AML-193 (cell line): ENCODE measurements around the gene TESK2.
"Not testable (repeated sequence)": the region's sequence is repeated elsewhere in the genome, so short reads cannot be mapped to it uniquely, and the experiment has no call there.

Experiments
- DNase-seq, 2 experiments: peaks; one replicate each; lab custom pipeline; 2025; lab: John Stamatoyannopoulos, UW

TESK2 gene

DNA sequence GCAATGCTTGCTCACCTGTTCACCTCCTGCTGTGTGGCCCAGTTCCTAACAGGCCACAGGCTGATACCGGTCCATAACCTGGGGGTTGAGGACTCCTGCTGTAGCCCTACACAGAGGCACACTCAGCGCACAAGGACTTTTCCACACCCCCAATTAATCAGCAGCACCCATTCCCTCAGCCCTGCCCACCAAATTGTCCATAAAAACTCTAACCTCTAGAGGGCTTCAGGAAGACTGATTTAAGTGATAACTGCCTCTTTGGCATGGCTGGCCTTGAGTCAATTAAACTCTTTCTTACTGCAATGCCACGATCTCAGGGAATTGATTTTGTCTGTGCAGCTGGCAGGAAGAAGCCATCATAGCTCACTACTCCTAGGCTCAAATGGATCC is 79.5 kb downstream of the TESK2 start:
- no peak for DNase-seq

GRCh38 chr1:45410850-45411509 is 80.0 kb downstream of the TESK2 start:
- DNase-seq: no peak

GRCh38 chr1:45409276-45409675 is 81.7 kb downstream of the TESK2 start:
- peak; percentile 22 to 37 for DNase-seq

DNA sequence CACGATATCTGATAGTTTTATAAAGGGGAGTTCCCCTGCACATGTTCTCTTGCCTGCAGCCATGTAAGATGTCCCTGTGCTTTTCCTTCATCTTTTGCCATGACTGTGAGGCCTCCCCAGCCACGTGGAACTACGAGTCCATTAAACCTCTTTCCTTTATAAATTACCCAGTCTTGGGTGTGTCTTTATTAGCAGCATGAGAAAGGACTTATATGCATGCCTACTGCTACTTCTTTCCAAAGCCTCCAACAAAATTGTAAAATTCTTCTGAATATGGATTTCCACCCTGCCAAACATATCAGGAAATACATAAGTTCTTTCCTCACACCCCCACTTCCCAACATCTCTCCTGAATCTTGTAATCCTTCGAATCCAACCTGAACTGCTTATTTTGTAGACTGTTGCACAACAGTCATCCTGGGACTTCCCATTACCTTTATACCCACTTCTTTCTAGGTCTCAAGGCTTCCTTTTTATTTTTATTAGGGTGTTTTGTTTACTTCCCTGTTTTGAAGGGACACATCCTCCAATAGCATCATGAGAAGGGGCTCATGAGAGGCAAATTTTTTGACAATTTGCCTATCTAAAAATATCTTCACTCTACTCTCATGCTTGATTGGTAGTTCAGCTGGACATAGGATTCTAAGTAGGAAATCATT is 83.2 kb downstream of the TESK2 start:
- no peak for DNase-seq

- DNase-seq: no peak
Observed at GRCh38 chr1:45405636-45406035, 85.3 kb downstream of the TESK2 start.

- DNase-seq: no peak
Observed at GRCh38 chr1:45403718-45404117, 87.2 kb downstream of the TESK2 start.

- DNase-seq: no peak
Observed at GRCh38 chr1:45403298-45403697, 87.7 kb downstream of the TESK2 start.

- DNase-seq: no peak
Observed at GRCh38 chr1:45401524-45401923, 89.4 kb downstream of the TESK2 start.

DNA sequence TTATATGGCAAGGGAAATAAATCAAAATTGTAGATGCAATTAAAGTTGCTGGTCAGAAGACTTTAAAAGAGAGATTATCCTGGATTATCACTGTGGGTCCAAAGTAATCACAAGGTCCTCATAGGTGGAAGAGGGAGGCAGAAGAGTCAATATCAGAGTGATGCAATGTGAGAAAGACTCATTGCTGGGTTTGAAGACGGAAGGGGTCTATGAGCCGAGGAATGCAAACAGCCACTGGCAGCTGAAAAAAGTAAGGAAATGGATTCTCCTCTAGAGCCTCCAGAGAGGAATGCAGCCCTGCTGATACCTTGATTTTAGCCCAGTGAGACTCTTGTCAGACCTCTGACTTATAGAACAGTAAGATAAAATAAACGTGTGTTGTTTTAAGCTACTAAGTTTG is 90.9 kb downstream of the TESK2 start:
- no peak for DNase-seq

GRCh38 chr1:45397285-45397684 is 93.7 kb downstream of the TESK2 start:
- no peak for DNase-seq

DNA sequence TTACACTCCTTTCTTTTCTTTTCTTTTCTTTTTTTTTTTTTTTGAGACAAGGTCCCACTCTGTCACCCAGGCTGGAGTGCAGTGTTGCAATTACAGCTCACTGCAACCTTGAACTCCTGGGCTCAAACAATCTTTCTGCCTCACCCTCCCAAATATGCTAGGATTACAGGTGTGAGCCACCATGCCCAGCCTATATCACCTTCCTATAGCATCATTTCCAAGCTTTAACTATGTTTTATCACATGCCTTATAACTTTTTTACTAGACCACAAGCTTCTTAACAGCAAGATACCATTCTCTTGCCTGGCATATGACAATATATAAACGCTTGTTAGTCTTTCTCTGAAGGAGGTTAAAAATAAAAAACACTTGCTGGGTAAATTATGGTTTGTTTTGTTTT is 95.4 kb downstream of the TESK2 start:
- DNase-seq: no peak

- no peak for DNase-seq
Observed at GRCh38 chr1:45395051-45395450, 95.9 kb downstream of the TESK2 start.

- no peak for DNase-seq
Observed at GRCh38 chr1:45394342-45394741, 96.6 kb downstream of the TESK2 start.

- peak; percentile 90 to 91 for DNase-seq
Observed at GRCh38 chr1:45393718-45394302, 97.2 kb downstream of the TESK2 start.

GRCh38 chr1:45386219-45386618 is 104.7 kb downstream of the TESK2 start:
- no peak for DNase-seq

DNA sequence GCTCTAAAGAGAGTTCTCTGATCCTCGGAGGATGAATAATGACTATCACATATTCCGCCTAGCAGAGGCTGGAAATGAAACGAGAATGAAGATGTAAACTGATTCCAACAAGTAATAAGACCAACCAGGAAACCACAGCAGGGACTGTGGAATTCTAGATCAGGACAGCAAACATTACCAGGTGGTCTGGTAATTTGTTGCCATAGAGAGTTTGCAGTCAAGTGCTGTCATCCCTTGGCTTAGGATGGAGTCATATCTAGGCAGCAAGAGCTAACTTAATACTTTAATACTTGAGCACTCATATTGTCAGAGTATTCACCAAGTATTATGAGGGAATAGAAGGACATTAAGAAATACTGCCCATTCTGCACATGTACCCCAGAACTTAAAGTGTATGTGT is 105.7 kb downstream of the TESK2 start:
- DNase-seq: no peak

DNA sequence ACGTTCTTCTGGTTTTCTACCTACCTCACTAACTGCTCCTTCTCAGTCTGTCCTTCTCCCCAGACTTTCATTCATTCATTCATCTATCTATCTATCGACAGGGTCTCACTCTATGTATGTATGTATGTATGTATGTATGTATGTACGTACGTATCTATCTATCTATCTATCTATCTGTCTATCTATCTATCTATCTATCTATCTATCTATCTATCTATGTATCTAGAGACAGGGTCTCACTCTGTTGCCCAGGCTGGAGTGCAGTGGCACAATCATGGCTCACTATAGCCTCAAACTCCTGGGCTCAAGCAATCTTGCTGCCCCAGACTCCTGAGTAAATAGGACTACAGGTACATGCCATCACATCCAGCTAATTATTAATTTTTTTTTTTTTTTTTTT is 106.8 kb downstream of the TESK2 start:
- DNase-seq: not testable (repeated sequence)

- no peak for DNase-seq
Observed at GRCh38 chr1:45383191-45383590, 107.8 kb downstream of the TESK2 start.

DNA sequence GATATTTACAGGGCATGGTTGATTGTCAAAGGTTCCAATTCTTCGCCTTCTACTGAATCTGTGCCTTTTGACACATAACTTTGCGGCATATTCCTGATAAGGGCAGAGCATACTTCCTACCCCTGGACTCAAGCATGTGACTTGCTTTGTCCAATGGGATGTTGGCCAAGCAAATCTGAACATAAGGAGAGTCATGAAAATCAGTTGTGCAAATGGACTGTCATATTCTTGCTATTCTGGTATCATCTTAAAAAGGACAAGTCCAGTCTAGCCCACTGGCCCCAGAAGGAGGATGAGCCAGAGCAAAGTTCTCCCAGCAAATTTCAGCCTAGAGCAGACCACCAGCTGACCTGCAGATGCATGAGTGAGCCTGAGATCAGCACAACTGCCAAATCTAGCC is 109.7 kb downstream of the TESK2 start:
- DNase-seq: no peak

- no peak for DNase-seq
Observed at GRCh38 chr1:45380730-45381129, 110.2 kb downstream of the TESK2 start.

GRCh38 chr1:45380125-45380524 is 110.8 kb downstream of the TESK2 start:
- no peak for DNase-seq

DNA sequence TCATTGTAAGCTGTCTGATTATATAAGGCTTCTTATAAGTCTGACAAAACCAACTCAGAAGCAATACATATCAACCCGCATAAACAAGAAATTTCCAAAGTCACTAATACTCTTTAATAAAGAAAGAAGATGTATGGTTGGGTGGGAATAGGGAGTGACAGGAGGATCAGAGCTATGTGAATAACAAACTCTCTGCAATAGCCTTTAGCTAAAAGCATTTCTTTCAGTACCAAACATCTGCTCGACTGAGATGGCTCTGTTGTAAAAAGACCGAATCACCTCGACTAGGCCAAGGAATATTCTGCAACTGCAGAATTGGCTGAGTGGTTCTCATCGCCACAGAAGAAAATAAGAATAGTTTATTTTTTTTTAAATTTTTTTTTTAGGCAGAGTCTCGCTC is 111.4 kb downstream of the TESK2 start:
- DNase-seq: no peak

- no peak for DNase-seq
Observed at GRCh38 chr1:45378184-45378583, 112.8 kb downstream of the TESK2 start.
